ENCODE measurements around the gene F7. TPM values are rescaled to one million over a fixed set of nuclear protein-coding genes. Genes with fewer than 3 reads are reported as not detected.

Gene F7
- total RNA-seq, 1 donor from 2014 or later, result not detected

GRCh38 chr13:113114511-113115362 lies 9.1 kb downstream of the F7 start:
- no peak overlapping the region for H3K27ac Mint-ChIP-seq (ENCODE audit: unreplicated experiment)
- peak; percentile 73 for DNase-seq (ENCODE audit: extremely low spot score, unreplicated experiment)
- TF ChIP-seq CTCF (IDR thresholded peaks at IDR 0.05), result no peak
- H3K36me3 Mint-ChIP-seq (ENCODE audit: unreplicated experiment), result no peaks in the 10 kb centered on the region
- no peaks in the 10 kb centered on the region for H3K9me3 Mint-ChIP-seq (ENCODE audit: unreplicated experiment)
- no peak overlapping the region for H3K4me3 Mint-ChIP-seq (ENCODE audit: unreplicated experiment)
- H3K4me1 Mint-ChIP-seq (ENCODE audit: unreplicated experiment), result peaks cover 2% of the 10 kb centered on the region
- no peaks in the 10 kb centered on the region for H3K27me3 Mint-ChIP-seq (ENCODE audit: unreplicated experiment)

- no peaks in the 10 kb centered on the region for H3K9me3 Mint-ChIP-seq (ENCODE audit: unreplicated experiment)
- peak; percentile 76 for DNase-seq (ENCODE audit: extremely low spot score, unreplicated experiment)
- TF ChIP-seq CTCF (IDR thresholded peaks at IDR 0.05), result no peak
- H3K4me1 Mint-ChIP-seq (ENCODE audit: unreplicated experiment), result peaks cover 2% of the 10 kb centered on the region
- H3K27ac Mint-ChIP-seq (ENCODE audit: unreplicated experiment), result no peak overlapping the region
- no peaks in the 10 kb centered on the region for H3K27me3 Mint-ChIP-seq (ENCODE audit: unreplicated experiment)
- no peak overlapping the region for H3K4me3 Mint-ChIP-seq (ENCODE audit: unreplicated experiment)
- H3K36me3 Mint-ChIP-seq (ENCODE audit: unreplicated experiment), result no peaks in the 10 kb centered on the region
Observed at GRCh38 chr13:113115363-113116205, 10.0 kb downstream of the F7 start.

GRCh38 chr13:113116206-113116800 lies 10.7 kb downstream of the F7 start:
- H3K4me1 Mint-ChIP-seq (ENCODE audit: unreplicated experiment), result peaks cover 2% of the 10 kb centered on the region
- no peaks in the 10 kb centered on the region for H3K9me3 Mint-ChIP-seq (ENCODE audit: unreplicated experiment)
- no peaks in the 10 kb centered on the region for H3K36me3 Mint-ChIP-seq (ENCODE audit: unreplicated experiment)
- TF ChIP-seq CTCF (IDR thresholded peaks at IDR 0.05), result no peak
- DNase-seq (ENCODE audit: extremely low spot score, unreplicated experiment), result peak; percentile 64
- H3K27me3 Mint-ChIP-seq (ENCODE audit: unreplicated experiment), result no peaks in the 10 kb centered on the region
- H3K4me3 Mint-ChIP-seq (ENCODE audit: unreplicated experiment), result no peak overlapping the region
- H3K27ac Mint-ChIP-seq (ENCODE audit: unreplicated experiment), result no peak overlapping the region

- Mint-ChIP-seq H3K27ac (ENCODE audit: unreplicated experiment) (no peak overlapping the region), H3K27me3 (ENCODE audit: unreplicated experiment) (no peaks in the 10 kb centered on the region), H3K4me1 (ENCODE audit: unreplicated experiment) (peaks cover 2% of the 10 kb centered on the region), H3K36me3 (ENCODE audit: unreplicated experiment) (no peaks in the 10 kb centered on the region), H3K9me3 (ENCODE audit: unreplicated experiment) (no peaks in the 10 kb centered on the region), H3K4me3 (ENCODE audit: unreplicated experiment) (no peak overlapping the region)
- TF ChIP-seq CTCF (IDR thresholded peaks at IDR 0.05), result no peak
- peak; percentile 56 for DNase-seq (ENCODE audit: extremely low spot score, unreplicated experiment)
Observed at GRCh38 chr13:113116871-113117271, 11.3 kb downstream of the F7 start.

Data from osteocyte (in vitro differentiated cells).